HEK293 (cell line): Measurements from ENCODE around the gene RBM26.

ENCODE experiments used
- CTCF ChIA-PET: fragments of 350-600 bp; formaldehyde crosslinking; extraction: SDS; loops from one replicate; lab custom pipeline; 2021; ENCODE audit warnings: antibody characterized with exemption; lab: Yijun Ruan, JAX
- POLR2A ChIA-PET: fragments of 300-600 bp; formaldehyde crosslinking; extraction: SDS; loops from one replicate; lab custom pipeline; 2020; ENCODE audit warnings: antibody characterized with exemption, inconsistent platforms; lab: Yijun Ruan, JAX
- H3K27ac ChIP-seq: fragments of 200-500 bp; sonication (Bioruptor generic); 2 replicates; pipeline ENCODE4 v1.5.1; 2014; ENCODE audit warnings: low read depth, low read length, control low read depth, inconsistent platforms; ENCODE audit errors: extremely low read depth
- H3K36me3 ChIP-seq, 2 experiments: fragments of 200-500 bp in 1 of 2; sonication (Bioruptor generic) in 1 of 2; 1 replicate in 1 of 2; 2 replicates in 1 of 2; pipeline ENCODE4 v1.5.1; 2014 to 2017; ENCODE audit warnings: inconsistent platforms in 2 of 2, low read length in 2 of 2; ENCODE audit not compliant: control insufficient read depth in 2 of 2, insufficient read depth in 1 of 2
- H3K4me1 ChIP-seq: fragments of 200-500 bp; sonication (Bioruptor generic); 2 replicates; pipeline ENCODE4 v1.5.1; 2014; ENCODE audit warnings: mild to moderate bottlenecking, low read length, inconsistent platforms; ENCODE audit not compliant: control insufficient read depth, insufficient read depth
- H3K4me3 ChIP-seq: 2 replicates; pipeline ENCODE4 v1.5.1; 2011; ENCODE audit warnings: low read depth, mild to moderate bottlenecking, control low read depth, low read length, moderate library complexity
- H3K9me3 ChIP-seq: fragments of 200-500 bp; sonication (Bioruptor generic); 2 replicates; pipeline ENCODE4 v1.5.1; 2014; ENCODE audit warnings: low read depth, low read length, inconsistent platforms; ENCODE audit not compliant: control insufficient read depth, insufficient read depth
- BCL6B ChIP-seq: fragments of 450-650 bp; formaldehyde crosslinking; IDR thresholded peaks from 2 replicates; pipeline ENCODE4 v1.5.1; 2017; ENCODE audit warnings: missing biosample characterization, missing genetic modification characterization
- GFI1B ChIP-seq: fragments of 450-650 bp; formaldehyde crosslinking; IDR thresholded peaks from 2 replicates; pipeline ENCODE4 v1.5.1; 2016; ENCODE audit warnings: missing biosample characterization, missing genetic modification characterization
- SP3 ChIP-seq: fragments of 450-650 bp; formaldehyde crosslinking; IDR thresholded peaks from 2 replicates; pipeline ENCODE4 v1.5.1; 2016; ENCODE audit warnings: missing biosample characterization, missing genetic modification characterization
- ZBTB44 ChIP-seq: fragments of 450-650 bp; IDR thresholded peaks from 2 replicates; pipeline ENCODE4 v1.5.1; 2018; ENCODE audit warnings: missing biosample characterization, mild to moderate bottlenecking, missing genetic modification characterization
- ZBTB6 ChIP-seq: fragments of 450-650 bp; formaldehyde crosslinking; IDR thresholded peaks from 2 replicates; pipeline ENCODE4 v1.5.1; 2017; ENCODE audit warnings: missing biosample characterization, missing genetic modification characterization
- ZNF138 ChIP-seq: fragments of 450-650 bp; formaldehyde crosslinking; IDR thresholded peaks from 2 replicates; pipeline ENCODE4 v1.5.1; 2016; ENCODE audit warnings: missing biosample characterization, missing genetic modification characterization, borderline replicate concordance
- ZNF19 ChIP-seq: fragments of 450-650 bp; formaldehyde crosslinking; IDR thresholded peaks from 2 replicates; pipeline ENCODE4; 2016; ENCODE audit warnings: missing biosample characterization, missing genetic modification characterization, low read depth
- ZNF248 ChIP-seq: fragments of 450-650 bp; formaldehyde crosslinking; IDR thresholded peaks from 2 replicates; pipeline ENCODE4 v1.5.1; 2017; ENCODE audit warnings: missing biosample characterization, missing genetic modification characterization
- ZNF280D ChIP-seq: fragments of 450-650 bp; formaldehyde crosslinking; IDR thresholded peaks from 2 replicates; pipeline ENCODE4 v1.5.1; 2016; ENCODE audit warnings: missing biosample characterization, missing genetic modification characterization
- ZNF518A ChIP-seq: fragments of 450-650 bp; formaldehyde crosslinking; conservative IDR thresholded peaks from 2 replicates; pipeline ENCODE4 v1.5.1; 2016; ENCODE audit warnings: low read depth, missing biosample characterization, missing genetic modification characterization
- ZNF555 ChIP-seq: fragments of 450-650 bp; formaldehyde crosslinking; conservative IDR thresholded peaks from 2 replicates; pipeline ENCODE4 v1.5.1; 2017; ENCODE audit warnings: missing biosample characterization, mild to moderate bottlenecking, missing genetic modification characterization, inconsistent platforms
- ZNF610 ChIP-seq: fragments of 450-650 bp; formaldehyde crosslinking; IDR thresholded peaks from 2 replicates; pipeline ENCODE4 v1.5.1; 2016; ENCODE audit warnings: missing biosample characterization, missing genetic modification characterization, borderline replicate concordance

RBM26 gene

GRCh38 chr13:79295906-79296706, 109.9 kb downstream of the RBM26 start:
- Histone ChIP-seq H3K9me3 (no peaks in the 10 kb centered on the region), H3K27ac (no peak overlapping the region), H3K4me1 (no peaks in the 10 kb centered on the region), H3K36me3 (no peaks in the 10 kb centered on the region), H3K4me3 (no peak overlapping the region)
- ChIA-PET POLR2A (interaction anchor here (0.5 kb wide), 1 partner anchor 107 kb away, joined by 4 read pairs; no protein-coding TSS in a partner anchor), CTCF (no interaction called here)
- TF ChIP-seq ZNF280D (no peak), ZBTB6 (tag by site-specific recombination) (no peak), ZNF610 (tag by site-specific recombination) (no peak), BCL6B (tag by site-specific recombination) (no peak), ZNF138 (tag by site-specific recombination) (no peak), GFI1B (no peak), ZNF518A (tag by site-specific recombination) (no peak), ZBTB44 (tag by site-specific recombination) (no peak), ZNF19 (tag by site-specific recombination) (no peak), ZNF248 (tag by site-specific recombination) (no peak), SP3 (tag by site-specific recombination) (no peak), ZNF555 (tag by site-specific recombination) (no peak)
